HepG2 (cell line): ENCODE results near the gene CAMKMT.

Experiments
- CAMTA2 ChIP-seq: sonication (generic); formaldehyde crosslinking; IDR thresholded peaks from 2 replicates; pipeline ENCODE4 v1.4.0; 2020; ENCODE audit warnings: mild to moderate bottlenecking, missing genetic modification reagents, borderline replicate concordance
- CREB1 ChIP-seq, 2 experiments: fragments of 450-650 bp in 1 of 2; IDR thresholded peaks; 2 replicates each; pipeline ENCODE4 v1.6.1; 2016 to 2017; ENCODE audit warnings: control low read depth in 1 of 2, mild to moderate bottlenecking in 1 of 2, missing compliant biosample characterization in 1 of 2, missing genetic modification characterization in 1 of 2
- CTCF ChIP-seq: sonication (generic); formaldehyde crosslinking; IDR thresholded peaks from 2 replicates; pipeline ENCODE4 v1.5.0; 2020; ENCODE audit warnings: mild to moderate bottlenecking, missing genetic modification reagents, moderate library complexity
- ETS1 ChIP-seq: sonication (generic); formaldehyde crosslinking; IDR thresholded peaks from 2 replicates; pipeline ENCODE4 v1.4.0; 2020; ENCODE audit warnings: missing genetic modification reagents
- HDAC2 ChIP-seq: sonication (generic); formaldehyde crosslinking; IDR thresholded peaks from 2 replicates; pipeline ENCODE4 v1.4.0; 2020; ENCODE audit warnings: missing genetic modification reagents
- KLF13 ChIP-seq: sonication (generic); formaldehyde crosslinking; IDR thresholded peaks from 2 replicates; pipeline ENCODE4 v1.4.0; 2020; ENCODE audit warnings: mild to moderate bottlenecking, missing genetic modification reagents
- POLR2A ChIP-seq, 2 experiments: IDR thresholded peaks; 2 replicates each; pipeline ENCODE4 v1.6.1; 2011; ENCODE audit warnings: low read depth in 2 of 2, low read length in 2 of 2, mild to moderate bottlenecking in 1 of 2, moderate library complexity in 1 of 2; ENCODE audit not compliant: insufficient read depth in 1 of 2
- SMAD1 ChIP-seq: sonication (generic); formaldehyde crosslinking; IDR thresholded peaks from 2 replicates; pipeline ENCODE4 v1.4.0; 2020; ENCODE audit warnings: missing genetic modification reagents, low read depth, mild to moderate bottlenecking, borderline replicate concordance
- ZNF232 ChIP-seq: sonication (generic); formaldehyde crosslinking; IDR thresholded peaks from 2 replicates; pipeline ENCODE4 v1.4.0; 2020; ENCODE audit warnings: missing genetic modification reagents, borderline replicate concordance
- ZNF282 ChIP-seq: fragments of 450-650 bp; IDR thresholded peaks from 2 replicates; pipeline ENCODE4 v1.6.1; 2018; ENCODE audit not compliant: partially characterized antibody
- ZNF644 ChIP-seq: IDR thresholded peaks from 2 replicates; pipeline ENCODE4 v1.6.1; 2016; ENCODE audit warnings: low read depth
- ZNF816 ChIP-seq: sonication (generic); formaldehyde crosslinking; IDR thresholded peaks from 2 replicates; pipeline ENCODE4 v1.8.0; 2022; ENCODE audit warnings: missing genetic modification reagents, mild to moderate bottlenecking, borderline replicate concordance

- TF ChIP-seq ZNF282: no peak
- no peak for TF ChIP-seq CREB1 (IDR thresholded peaks at IDR 0.05)
- TF ChIP-seq CREB1 (CRISPR knock-in tag; IDR thresholded peaks at IDR 0.05): no peak
- no peak for TF ChIP-seq ZNF816
- no peak for TF ChIP-seq CTCF
- no peak for TF ChIP-seq KLF13 (CRISPR knock-in tag)
- TF ChIP-seq SMAD1 (CRISPR knock-in tag): no peak
- TF ChIP-seq ZNF644: no peak
- TF ChIP-seq HDAC2: no peak
- no peak for TF ChIP-seq ETS1 (CRISPR knock-in tag)
- no peak for TF ChIP-seq CAMTA2
- TF ChIP-seq ZNF232 (CRISPR knock-in tag): no peak
- TF ChIP-seq POLR2A (IDR thresholded peaks at IDR 0.05; ENCODE audit: insufficient read depth in 1 of 2, low read depth in 2 of 2, low read length in 2 of 2): no peak
Observed at GRCh38 chr2:44686561-44686960, 324.8 kb downstream of the CAMKMT start.
